Measurements from ENCODE around the gene PAPSS2.
"Not testable (repeated sequence)": the region's sequence is repeated elsewhere in the genome, so short reads cannot be mapped to it uniquely, and the experiment has no call there.

Gene PAPSS2

GRCh38 chr10:87706731-87707130, 47.1 kb downstream of the PAPSS2 start:
- DNase-seq (ENCODE audit: low spot score) = no peak

- no peak for DNase-seq (ENCODE audit: low spot score)
These were observed 47.6 kb downstream of the PAPSS2 start for GRCh38 chr10:87707254-87707653.

GRCh38 chr10:87712913-87713616, 53.4 kb downstream of the PAPSS2 start:
- no peak for DNase-seq (ENCODE audit: low spot score)

GRCh38 chr10:87713707-87714106, 54.0 kb downstream of the PAPSS2 start:
- no peak for DNase-seq (ENCODE audit: low spot score)

DNA sequence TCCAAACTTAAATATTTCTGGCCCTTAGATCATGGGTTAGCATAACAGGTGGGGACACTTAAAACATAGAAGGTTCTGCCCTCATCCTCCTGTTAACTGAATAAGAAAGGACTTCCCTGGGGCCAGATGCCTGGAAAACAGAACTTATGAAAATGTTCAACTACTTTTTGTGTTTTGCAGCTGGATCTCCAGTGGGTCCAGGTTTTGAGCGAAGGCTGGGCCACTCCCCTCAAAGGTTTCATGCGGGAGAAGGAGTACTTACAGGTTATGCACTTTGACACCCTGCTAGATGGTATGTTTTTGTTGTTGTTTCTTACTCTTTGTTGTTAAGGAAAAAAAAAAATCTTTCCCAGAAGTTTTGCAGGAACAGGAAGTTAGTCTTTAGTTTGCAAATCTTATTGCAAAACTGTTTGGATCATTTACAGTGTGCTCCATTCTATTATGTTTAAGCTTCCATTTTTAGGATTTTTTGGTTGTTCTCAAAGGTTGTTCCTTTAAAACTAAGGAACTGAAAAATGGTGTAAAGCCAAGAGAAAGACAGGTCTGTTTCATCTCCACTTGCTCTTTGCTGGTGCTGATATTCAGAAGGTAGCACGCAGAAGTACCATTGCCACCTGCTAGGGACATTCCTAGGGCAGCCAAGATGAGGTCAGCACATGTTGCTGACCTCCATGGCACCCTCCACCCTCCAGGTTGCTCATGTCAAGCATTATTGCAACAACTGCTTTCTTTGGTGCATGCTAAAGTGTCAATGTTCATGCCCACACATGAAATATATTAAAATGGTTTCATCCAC, 56.1 kb downstream of the PAPSS2 start:
- DNase-seq (ENCODE audit: low spot score) = no peak

- no peak for DNase-seq (ENCODE audit: low spot score)
These were observed 56.6 kb downstream of the PAPSS2 start for GRCh38 chr10:87716348-87716670.

DNA sequence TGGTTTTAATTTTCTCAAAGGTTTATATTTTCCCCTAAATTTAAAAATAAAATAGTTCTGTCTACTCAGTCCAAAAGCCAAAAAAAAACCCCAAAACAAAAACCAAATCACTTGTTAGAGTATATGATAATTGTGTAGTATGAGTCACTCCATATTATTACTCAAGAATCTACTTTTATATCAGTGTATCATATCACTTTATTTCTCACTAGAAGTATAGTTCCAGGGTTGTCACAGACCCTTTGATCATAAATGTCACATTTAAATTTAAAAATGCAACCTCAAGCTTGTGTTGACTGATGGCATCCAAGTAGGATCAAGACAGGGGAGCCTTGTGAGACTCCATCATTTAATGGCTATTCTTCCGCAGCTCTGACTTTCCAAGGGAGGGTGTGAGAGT, 61.0 kb downstream of the PAPSS2 start:
- DNase-seq (ENCODE audit: low spot score) = no peak

DNA sequence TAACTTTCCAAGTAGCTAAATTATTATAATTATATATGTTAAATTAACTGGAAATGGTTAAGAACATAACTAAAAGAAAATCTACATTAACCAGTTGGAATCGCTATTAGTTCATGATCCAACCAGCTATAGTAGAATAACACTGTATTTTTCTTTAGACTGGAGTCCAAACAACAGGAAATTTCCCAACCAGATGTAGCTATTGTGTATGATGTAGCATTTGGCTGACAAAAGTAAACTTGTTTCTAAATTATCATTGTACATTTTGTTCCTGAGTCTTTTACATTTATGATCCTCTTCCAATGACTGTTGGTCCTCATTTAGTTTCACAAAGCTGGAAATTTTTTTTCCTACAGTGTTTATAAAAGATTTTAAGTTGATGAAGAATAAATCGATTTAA, 62.1 kb downstream of the PAPSS2 start:
- DNase-seq (ENCODE audit: low spot score) = no peak

DNA sequence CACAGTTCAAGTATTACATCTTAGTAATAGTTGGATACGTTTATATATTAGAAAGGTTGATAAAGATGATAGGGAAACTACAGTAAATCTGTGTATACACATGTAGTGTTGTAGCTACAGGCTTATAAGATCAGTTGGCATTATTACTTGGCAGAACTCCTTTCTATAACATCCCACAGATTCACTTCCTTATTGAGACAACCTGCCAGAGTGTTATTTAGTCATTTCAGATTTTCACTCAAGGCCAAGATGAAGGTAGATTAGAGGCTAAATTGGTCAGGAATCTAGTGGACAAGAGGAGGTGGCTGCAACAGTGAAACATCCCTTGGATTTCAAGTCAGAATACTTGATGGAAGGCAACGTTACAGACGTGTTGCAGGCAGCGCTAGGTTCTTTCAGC, 63.0 kb downstream of the PAPSS2 start:
- DNase-seq (ENCODE audit: low spot score) = no peak

DNA sequence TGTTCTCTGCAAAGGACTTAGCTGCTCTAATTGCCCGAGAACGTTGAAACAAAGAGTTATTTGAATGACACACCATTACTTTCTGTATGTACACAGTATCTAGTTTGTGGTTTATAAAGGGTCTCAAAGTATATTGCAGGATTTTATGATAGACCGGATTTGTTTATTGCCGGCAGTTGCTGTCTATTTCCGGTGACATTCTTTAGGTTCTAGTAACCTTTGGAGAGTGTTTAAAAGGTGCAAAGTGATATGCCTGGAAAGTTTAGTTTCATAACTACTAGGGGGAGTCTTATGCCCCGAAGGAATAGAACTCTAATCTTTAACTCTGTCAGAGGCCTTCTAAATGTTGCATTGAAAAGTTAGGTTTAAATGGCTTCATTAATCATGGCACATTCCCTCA, 63.8 kb downstream of the PAPSS2 start:
- DNase-seq (ENCODE audit: low spot score) = peak; percentile 18

- no peak for DNase-seq (ENCODE audit: low spot score)
These were observed 65.1 kb downstream of the PAPSS2 start for GRCh38 chr10:87724789-87725188.

DNA sequence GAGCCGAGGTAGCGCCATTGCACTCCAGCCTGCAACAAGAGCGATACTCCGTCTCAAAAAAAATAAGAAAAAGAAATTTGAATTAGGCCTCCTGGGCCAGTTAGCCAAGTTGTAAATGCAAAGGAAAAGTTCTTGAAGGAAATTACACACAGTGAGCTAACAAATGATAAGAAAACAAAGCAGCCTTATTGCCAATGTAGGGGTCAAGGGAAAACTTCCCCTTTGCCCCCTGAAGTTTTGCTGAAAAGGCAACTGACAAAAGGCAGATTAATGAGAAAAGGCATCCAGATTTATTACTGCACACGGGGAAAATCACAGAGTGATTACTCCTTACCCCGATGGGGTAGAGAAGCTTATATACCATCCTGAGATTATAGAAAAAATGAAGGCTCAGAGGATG, 70.3 kb downstream of the PAPSS2 start:
- no peak for DNase-seq (ENCODE audit: low spot score)

DNA sequence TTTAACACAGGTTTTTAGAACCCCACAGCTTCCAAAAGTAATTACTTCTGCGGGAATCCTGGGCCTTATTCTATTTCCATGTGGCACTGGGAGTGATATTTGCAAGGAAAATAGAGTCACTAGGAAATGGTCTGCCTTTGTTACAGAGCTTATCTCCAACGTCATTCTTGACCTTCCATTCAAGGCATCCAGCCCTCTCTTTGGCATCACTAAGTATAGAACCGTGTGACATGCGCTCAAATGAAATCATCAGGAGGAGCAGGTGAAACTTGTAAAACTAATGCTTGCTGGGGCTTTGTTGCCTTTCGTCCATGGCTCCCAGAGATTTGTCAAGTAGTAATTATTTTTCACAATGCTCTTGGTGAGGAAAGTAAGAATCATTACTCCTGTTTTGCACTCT, 73.4 kb downstream of the PAPSS2 start:
- DNase-seq (ENCODE audit: low spot score) = no peak

GRCh38 chr10:87734987-87735827, 75.5 kb downstream of the PAPSS2 start:
- DNase-seq (ENCODE audit: low spot score) = peak; percentile 36

DNA sequence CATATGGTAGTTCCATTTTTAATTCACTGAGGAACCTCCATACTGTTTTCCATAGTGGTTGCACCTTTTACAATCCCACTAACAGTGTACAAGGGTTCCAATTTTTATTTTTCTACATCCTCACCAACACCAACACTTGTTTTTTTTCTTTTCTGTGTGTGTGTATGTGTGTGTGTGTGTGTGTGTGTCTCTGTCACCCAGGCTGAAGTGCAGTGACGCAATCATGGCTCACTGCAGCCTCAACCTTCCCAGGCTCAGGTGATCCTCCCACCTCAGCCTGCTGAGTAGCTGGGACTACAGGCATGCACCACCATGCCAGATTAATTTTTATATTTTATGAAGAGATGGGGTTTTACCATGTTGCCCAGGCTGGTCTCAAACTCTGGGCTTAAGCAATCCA, 78.6 kb downstream of the PAPSS2 start:
- not testable (repeated sequence) for DNase-seq (ENCODE audit: low spot score)

- DNase-seq (ENCODE audit: low spot score) = no peak
These were observed 80.0 kb downstream of the PAPSS2 start for GRCh38 chr10:87739703-87740102.

DNA sequence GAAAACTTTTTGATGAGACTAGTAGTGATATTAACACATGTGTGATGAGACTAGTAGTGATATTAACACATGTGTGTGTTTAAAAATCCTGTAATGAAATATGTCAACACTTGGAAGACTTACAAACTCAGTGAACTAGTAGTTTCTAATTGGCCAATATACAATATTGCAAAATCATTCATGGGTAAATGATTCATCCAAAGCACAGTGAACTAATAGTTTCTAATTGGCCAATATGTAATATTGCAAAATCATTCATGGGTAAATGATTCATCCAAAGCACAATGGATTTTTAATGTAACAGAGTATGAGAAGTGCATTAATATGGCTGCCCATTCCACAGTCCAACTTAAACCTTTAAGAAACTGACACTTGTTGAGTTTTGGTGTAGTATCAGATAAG, 80.6 kb downstream of the PAPSS2 start:
- DNase-seq (ENCODE audit: low spot score) = no peak

- DNase-seq (ENCODE audit: low spot score) = peak; percentile 37
These were observed 83.4 kb downstream of the PAPSS2 start for GRCh38 chr10:87742992-87743610.

- DNase-seq (ENCODE audit: low spot score) = no peak
These were observed 84.9 kb downstream of the PAPSS2 start for GRCh38 chr10:87744606-87745005.

DNA sequence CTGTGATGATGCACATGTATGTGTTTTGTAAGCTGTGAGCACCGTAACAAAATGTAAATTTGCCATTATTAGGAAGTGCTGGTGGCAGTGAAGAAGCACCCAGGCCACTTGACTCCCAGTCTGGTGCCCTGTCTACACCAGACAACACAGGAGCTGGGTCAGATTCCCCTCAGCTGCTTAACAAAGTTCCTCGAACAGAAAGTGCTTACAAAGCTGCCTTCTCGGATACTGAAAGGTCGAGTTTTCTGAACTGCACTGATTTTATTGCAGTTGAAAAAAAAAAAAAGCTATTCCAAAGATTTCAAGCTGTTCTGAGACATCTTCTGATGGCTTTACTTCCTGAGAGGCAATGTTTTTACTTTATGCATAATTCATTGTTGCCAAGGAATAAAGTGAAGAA, 87.2 kb downstream of the PAPSS2 start:
- no peak for DNase-seq (ENCODE audit: low spot score)

DNA sequence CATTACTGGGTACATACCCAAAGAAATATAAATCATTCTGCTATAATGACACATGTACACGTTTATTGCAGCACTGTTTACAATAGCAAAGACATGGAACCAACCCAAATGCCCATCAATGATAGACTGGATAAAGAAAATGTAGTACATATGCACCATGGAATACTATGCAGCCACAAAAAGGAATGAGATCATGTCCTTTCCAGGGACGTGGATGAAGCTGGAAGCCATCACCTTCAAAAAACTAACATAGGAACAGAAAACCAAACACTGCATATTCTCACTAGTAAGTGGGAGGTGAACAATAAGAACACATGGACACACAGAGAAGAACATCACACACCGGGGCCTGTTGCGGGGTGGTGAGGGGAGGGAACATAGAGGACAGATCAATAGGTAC, 88.6 kb downstream of the PAPSS2 start:
- DNase-seq (ENCODE audit: low spot score) = not testable (repeated sequence)

GRCh38 chr10:87750001-87750671, 90.5 kb downstream of the PAPSS2 start:
- DNase-seq (ENCODE audit: low spot score) = no peak

All from HuH-7 (cell line).